DMS53 treated with DMSO at 0.1 percent for 48 hours (cell line): ENCODE data around the gene ODAPH.
"Not testable (repeated sequence)": the region's sequence is repeated elsewhere in the genome, so short reads cannot be mapped to it uniquely, and the experiment has no call there.

Experiments
- DNase-seq: peaks from one replicate; lab custom pipeline; 2025; ENCODE audit not compliant: unreplicated experiment; lab: John Stamatoyannopoulos, UW

ODAPH gene

GRCh38 chr4:75555294-75556164 is at the start of gene ODAPH:
Gene ODAPH, plus strand, starts transcription at chr4:75556066. Its CDS starts 17 bp downstream, at chr4:75556083.
- no peak for DNase-seq

- not testable (repeated sequence) for DNase-seq
Measured at GRCh38 chr4:75509592-75509991, 46.3 kb upstream of the ODAPH start.

GRCh38 chr4:75511841-75512240 is 44.0 kb upstream of the ODAPH start:
- no peak for DNase-seq

- DNase-seq: no peak
Measured at GRCh38 chr4:75512386-75513211, 43.3 kb upstream of the ODAPH start.

DNA sequence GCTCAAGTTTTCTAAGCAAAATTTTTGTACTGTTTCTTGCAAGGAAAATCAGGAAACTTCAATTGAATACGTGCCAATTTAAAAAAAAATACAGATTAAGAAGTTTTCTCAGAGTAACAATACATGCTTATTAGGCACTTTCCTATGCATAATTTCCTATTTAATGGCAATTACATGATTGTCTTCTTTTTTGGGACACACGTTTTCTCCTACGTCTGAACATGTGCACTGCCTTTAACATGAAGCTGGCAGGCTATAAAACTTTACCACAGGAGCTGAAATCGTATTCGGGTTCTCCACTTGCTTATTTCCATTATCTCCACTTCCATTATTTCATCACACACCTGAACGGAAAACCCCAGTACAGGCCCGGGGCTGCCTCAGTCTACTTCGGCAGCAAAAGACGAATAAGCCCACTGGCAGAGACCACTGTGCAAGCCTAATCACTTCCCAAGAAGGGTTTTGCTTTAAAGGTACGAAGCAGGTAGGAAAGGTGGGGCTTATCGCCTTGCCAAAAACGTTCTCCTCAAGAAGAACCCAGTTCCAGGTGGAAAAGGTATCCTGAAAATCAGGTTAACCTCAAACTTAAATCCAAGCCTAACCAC is 42.2 kb upstream of the ODAPH start:
- no peak for DNase-seq

- peak; percentile 89 for DNase-seq
Measured at GRCh38 chr4:75514131-75514948, 41.5 kb upstream of the ODAPH start, which contains the start of the genes RCHY1 and THAP6. Gene RCHY1, minus strand, starts transcription at chr4:75514403. Its CDS starts 117 bp downstream, at chr4:75514286. Gene THAP6, plus strand, starts transcription at chr4:75514473. Its CDS starts 980 bp downstream, at chr4:75515453.

GRCh38 chr4:75514949-75515612 is 40.8 kb upstream of the ODAPH start:
- no peak for DNase-seq

DNA sequence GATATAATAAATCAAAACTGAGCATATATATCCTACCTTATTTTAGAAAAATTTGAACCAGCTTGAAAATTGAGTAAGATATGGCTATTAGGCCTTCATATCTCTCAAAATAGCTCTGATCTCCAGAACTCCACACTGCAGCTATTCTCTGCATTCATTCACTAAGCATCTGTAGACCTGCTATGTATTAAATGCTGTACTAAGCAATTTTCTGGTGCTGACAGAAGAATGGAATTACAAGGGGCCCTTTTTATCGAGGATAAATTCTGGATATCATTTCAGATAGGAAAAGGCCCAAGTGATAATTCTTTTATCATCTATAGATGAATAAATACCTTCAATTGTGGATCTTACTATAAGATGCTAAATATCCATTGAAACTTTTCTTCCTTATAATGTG is 39.7 kb upstream of the ODAPH start:
- no peak for DNase-seq

- DNase-seq: not testable (repeated sequence)
Measured at GRCh38 chr4:75519452-75519851, 36.4 kb upstream of the ODAPH start.

DNA sequence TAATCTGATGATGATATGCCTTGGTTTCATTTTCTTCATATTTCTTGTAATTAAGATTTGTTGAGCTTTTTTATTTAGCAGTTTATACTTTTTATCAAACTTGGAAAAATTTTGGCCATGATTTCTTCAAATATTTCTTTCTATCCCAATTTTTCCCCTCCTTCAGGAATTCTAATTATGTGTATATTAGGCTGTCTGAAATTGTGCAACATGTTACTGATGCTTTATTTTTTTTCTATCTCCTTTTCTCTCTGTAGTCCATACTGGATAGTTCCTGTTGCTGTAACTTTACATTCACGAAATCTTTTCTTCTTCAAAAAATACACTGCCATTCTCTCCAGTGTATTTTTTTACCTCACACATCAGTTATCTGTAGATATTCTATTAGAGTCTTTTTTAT is 30.8 kb upstream of the ODAPH start:
- DNase-seq: no peak

GRCh38 chr4:75525910-75526309 is 30.0 kb upstream of the ODAPH start:
- DNase-seq: no peak

- DNase-seq: no peak
Measured at GRCh38 chr4:75527482-75527881, 28.4 kb upstream of the ODAPH start.

DNA sequence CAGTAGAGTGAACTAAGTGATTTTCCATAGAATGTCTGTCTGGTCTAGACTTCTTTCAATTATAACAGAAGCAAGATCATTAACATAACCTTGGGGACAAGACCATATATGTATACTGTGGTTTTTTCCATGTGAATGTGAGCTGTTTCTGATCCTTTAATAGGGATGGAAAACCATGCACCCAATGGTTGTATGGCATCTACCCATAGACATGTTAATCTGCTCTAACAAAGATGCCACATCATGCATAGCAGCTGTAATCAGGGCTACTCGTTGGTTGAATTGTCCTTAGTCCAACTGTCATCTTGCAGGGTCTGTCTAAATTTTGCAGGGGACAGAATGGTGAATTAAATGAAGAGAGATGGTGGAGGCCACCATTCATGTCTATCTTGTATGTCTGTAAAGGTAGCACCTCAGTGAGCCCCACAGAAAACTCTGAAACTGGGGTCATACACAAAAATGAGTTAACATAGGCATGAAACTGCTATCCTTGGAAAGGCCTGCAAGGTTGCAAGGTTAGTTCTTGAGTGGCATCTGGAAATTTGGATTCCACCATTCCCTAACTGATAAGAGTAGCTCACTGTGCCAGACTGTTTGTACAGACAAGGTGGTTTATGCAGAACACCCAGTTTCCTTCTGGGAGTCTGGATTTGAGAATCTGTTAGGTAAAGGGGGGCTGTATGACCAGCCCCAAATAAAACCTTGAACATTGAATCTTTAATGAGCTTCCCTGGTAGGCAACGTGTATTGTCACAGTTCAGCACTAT is 25.1 kb upstream of the ODAPH start:
- DNase-seq: no peak

DNA sequence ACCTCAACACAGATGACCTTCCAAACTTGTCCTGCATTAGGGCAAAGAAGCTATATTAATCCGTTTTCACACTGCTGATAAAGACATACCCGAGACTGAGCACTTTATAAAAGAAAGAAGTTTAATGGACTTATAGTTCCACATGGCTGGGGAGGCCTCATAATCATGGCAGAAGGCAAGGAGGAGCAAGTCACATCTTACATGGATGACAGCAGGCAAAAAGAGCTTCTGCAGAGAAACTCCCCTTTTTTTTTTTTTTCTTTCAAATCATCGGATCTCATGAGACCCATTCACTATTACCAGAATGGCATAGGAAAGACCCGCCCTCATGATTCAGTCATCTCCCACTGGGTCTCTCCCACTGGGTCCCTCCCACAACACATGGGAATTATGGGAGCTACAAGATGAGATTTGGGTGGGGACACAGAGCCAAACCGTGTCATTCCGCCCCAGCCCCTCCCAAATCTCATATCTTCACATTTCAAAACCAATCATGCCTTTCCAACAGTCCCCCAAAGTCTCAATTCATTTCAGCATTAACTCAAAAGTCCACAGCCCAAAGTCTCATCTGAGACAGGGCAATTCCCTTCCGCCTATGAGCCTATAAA is 24.2 kb upstream of the ODAPH start:
- not testable (repeated sequence) for DNase-seq

GRCh38 chr4:75533339-75533887 is 22.5 kb upstream of the ODAPH start:
- DNase-seq: not testable (repeated sequence)

DNA sequence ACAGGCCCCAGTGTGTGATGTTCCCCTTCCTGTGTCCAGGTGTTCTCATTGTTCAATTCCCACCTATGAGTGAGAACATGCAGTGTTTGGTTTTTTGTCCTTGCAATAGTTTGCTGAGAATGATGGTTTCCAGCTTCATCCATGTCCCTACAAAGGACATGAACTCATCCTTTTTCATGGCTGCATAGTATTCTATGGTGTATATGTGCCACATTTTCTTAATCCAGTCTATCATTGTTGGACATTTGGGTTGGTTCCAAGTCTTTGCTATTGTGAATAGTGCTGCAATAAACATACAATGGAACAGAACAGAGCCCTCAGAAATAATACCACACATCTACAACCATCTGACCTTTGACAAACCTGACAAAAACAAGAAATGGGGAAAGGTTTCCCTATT is 21.9 kb upstream of the ODAPH start:
- not testable (repeated sequence) for DNase-seq

GRCh38 chr4:75537308-75537707 is 18.6 kb upstream of the ODAPH start:
- DNase-seq: not testable (repeated sequence)

DNA sequence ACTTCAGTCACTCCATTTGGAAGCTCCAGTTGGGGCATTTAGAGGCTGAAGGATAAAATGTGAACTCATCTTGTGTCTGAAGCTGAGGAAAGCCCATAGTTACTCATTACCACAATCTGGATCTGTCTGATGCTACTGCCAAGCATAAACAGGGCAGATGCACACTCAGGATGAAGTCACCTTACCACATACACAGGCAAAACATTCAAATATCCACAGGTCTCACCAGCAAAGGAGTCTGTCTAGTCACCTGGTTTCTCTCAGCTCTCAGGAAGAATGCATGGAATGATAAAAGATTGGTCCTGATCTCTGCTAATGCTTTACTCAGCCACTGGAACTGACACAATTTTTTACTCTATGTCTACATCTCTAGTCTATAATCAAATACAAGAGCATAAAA is 13.0 kb upstream of the ODAPH start:
- DNase-seq: no peak
